T-cell (primary cell): Measurements from ENCODE around the gene RTBDN. TPM values are rescaled to one million over a fixed set of nuclear protein-coding genes. Genes with fewer than 3 reads are reported as not detected.

ENCODE experiments used
- ATAC-seq, 4 experiments: fragments of 200-7000 bp in 3 of 4; fragments of 150-1000 bp in 1 of 4; cut with Tn5 transposase; replicated peaks in 1 of 4; 1 replicate in 3 of 4; 2 replicates in 1 of 4; pipeline ENCODE4 v1.10.0; 2021; ENCODE audit warnings: moderate library complexity in 3 of 4, mild to moderate bottlenecking in 2 of 4, moderate number of reproducible peaks in 1 of 4
- CTCF ChIA-PET, 2 donors: fragments of 300-600 bp; sonication (Branson Sonifier 250); formaldehyde crosslinking; loops; one replicate each; lab custom pipeline; 2022; ENCODE audit warnings: antibody characterized with exemption in 2 of 2; lab: Charles Lee
- POLR2A ChIA-PET, 2 donors: fragments of 300-600 bp; sonication (Branson Sonifier 250); formaldehyde crosslinking; loops; one replicate each; lab custom pipeline; 2022; ENCODE audit warnings: antibody characterized with exemption in 2 of 2; lab: Charles Lee
- DNase-seq, 35 experiments: peaks; one replicate each; pipeline versions ENCODE4 v3.0.0 to v3.0.0-alpha.2; 2013 to 2023
- H3K27ac ChIP-seq: one replicate; pipeline ENCODE4 v1.5.1; 2013; ENCODE audit warnings: low read length
- H3K27me3 ChIP-seq, 2 experiments: replicated peaks in 1 of 2; 1 replicate in 1 of 2; 2 replicates in 1 of 2; pipeline versions ENCODE4 v1.6.1 to v1.7.0; 2013; ENCODE audit warnings: low read length in 1 of 2, mixed read lengths in 1 of 2; ENCODE audit not compliant: control insufficient read depth in 2 of 2, insufficient read depth in 2 of 2; ENCODE audit errors: extremely low read depth in 1 of 2
- H3K36me3 ChIP-seq, 2 donors: 1 replicate in 1 of 2; 2 replicates in 1 of 2; pipeline versions ENCODE4 v1.6.1 to v1.7.0; 2013; ENCODE audit warnings: low read length in 1 of 2; ENCODE audit not compliant: control insufficient read depth in 2 of 2, insufficient read depth in 1 of 2; ENCODE audit errors: extremely low read depth in 1 of 2
- H3K4me1 ChIP-seq, 2 experiments: 1 replicate in 1 of 2; 2 replicates in 1 of 2; pipeline versions ENCODE4 v1.6.1 to v1.7.0; 2013; ENCODE audit warnings: low read length in 2 of 2, mixed read lengths in 1 of 2; ENCODE audit not compliant: insufficient read depth in 2 of 2, control insufficient read depth in 1 of 2; ENCODE audit errors: extremely low read depth in 1 of 2
- H3K4me3 ChIP-seq, 2 donors: 1 replicate in 1 of 2; 2 replicates in 1 of 2; pipeline versions ENCODE4 v1.5.1 to v1.7.0; 2013; ENCODE audit warnings: mild to moderate bottlenecking in 2 of 2, low read length in 1 of 2, moderate library complexity in 1 of 2; ENCODE audit not compliant: control insufficient read depth in 1 of 2; ENCODE audit errors: extremely low read depth in 1 of 2
- H3K9me3 ChIP-seq: 2 replicates; pipeline ENCODE4 v1.7.0; 2013
- H3K27ac Mint-ChIP-seq, 2 donors: one replicate each; pipeline ENCODE4 v1.8.0; 2020 to 2021; ENCODE audit warnings: mild to moderate bottlenecking in 2 of 2, mixed read lengths in 2 of 2
- H3K27me3 Mint-ChIP-seq, 2 donors: one replicate each; pipeline ENCODE4 v1.8.0; 2021 to 2022; ENCODE audit warnings: mixed read lengths in 2 of 2
- H3K36me3 Mint-ChIP-seq: one replicate; pipeline ENCODE4 v1.8.0; 2021; ENCODE audit warnings: mixed read lengths
- H3K4me1 Mint-ChIP-seq, 3 donors: one replicate each; pipeline ENCODE4 v1.8.0; 2020 to 2022; ENCODE audit warnings: mixed read lengths in 3 of 3, mild to moderate bottlenecking in 1 of 3
- H3K4me3 Mint-ChIP-seq, 3 donors: one replicate each; pipeline ENCODE4 v1.8.0; 2020 to 2022; ENCODE audit warnings: mild to moderate bottlenecking in 3 of 3, mixed read lengths in 3 of 3, moderate library complexity in 3 of 3
- H3K9me3 Mint-ChIP-seq, 3 donors: one replicate each; pipeline ENCODE4 v1.8.0; 2020 to 2022; ENCODE audit warnings: mixed read lengths in 3 of 3
- WGBS: methylation state at CpG from one replicate; pipeline ENCODE4 v1.1.5; 2013; ENCODE audit warnings: missing lambda C conversion rate; ENCODE audit not compliant: insufficient coverage; 5-methylcytosine and 5-hydroxymethylcytosine counted together
- total RNA-seq, 35 experiments: library from RNA in 6 of 35; stranded (reverse) in 6 of 35; fragments of 120-200 nt in 1 of 35; gene quantifications; one replicate each; pipeline versions ENCODE4 v1.2.1 to v1.2.4 and lab custom pipeline; 2013 to 2026

RTBDN gene
- total RNA-seq, 5 donors from 2014 or later (not counting 1 experiment from before 2014, with no cell fraction given) = not detected

GRCh38 chr19:12843999-12844732 is 9.8 kb upstream of the RTBDN start:
- Histone ChIP-seq H3K4me3 (no peak overlapping the region), H3K4me1 (peaks cover 0 to 27% of the 10 kb centered on the region in 2 experiments), H3K36me3 (no peaks in the 10 kb centered on the region), H3K27ac (no peak overlapping the region), H3K27me3 (peaks cover 19 to 81% of the 10 kb centered on the region in 2 experiments), H3K9me3 (no peaks in the 10 kb centered on the region)
- Mint-ChIP-seq H3K4me3 (no peak overlapping the region), H3K27ac (no peak overlapping the region), H3K27me3 (peaks cover 52 to 67% of the 10 kb centered on the region in 2 donors), H3K36me3 (no peaks in the 10 kb centered on the region), H3K4me1 (peaks cover 12 to 30% (median 25%) of the 10 kb centered on the region in 3 donors), H3K9me3 (no peaks in the 10 kb centered on the region)
- WGBS = 89% methylated on average over 3 of the region's 3 CpGs
- CTCF ChIA-PET = no interaction called here
- no peak for ATAC-seq
- DNase-seq = no peak
- POLR2A ChIA-PET = no interaction called here

DNA sequence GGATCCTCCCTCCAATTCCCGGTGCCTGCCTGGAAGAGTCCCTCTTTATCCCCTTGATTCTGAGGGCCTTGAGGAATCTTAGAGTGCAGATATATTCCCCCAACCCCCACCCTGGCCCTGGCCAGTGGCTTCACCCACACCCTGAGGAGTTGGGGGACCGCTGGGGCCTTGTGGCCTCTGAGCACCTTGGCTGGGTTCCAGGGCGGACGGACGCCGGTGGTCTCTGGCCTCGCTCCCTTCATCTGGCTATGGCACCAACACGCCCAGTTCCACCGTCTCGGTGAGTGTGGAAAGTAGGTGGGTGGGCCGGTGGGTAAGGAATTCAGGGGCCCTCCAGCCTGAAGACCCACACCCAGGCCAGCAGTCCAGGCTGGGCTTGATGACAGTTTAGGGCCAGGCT is 8.9 kb upstream of the RTBDN start:
- no peaks in the 10 kb centered on the region for H3K36me3 Mint-ChIP-seq
- no peaks in the 10 kb centered on the region for H3K9me3 ChIP-seq
- H3K27me3 Mint-ChIP-seq = peaks cover 55 to 68% of the 10 kb centered on the region in 2 donors
- ChIA-PET POLR2A (no interaction called here), CTCF (no interaction called here)
- H3K4me3 ChIP-seq = no peak overlapping the region
- H3K9me3 Mint-ChIP-seq = no peaks in the 10 kb centered on the region
- H3K36me3 ChIP-seq = no peaks in the 10 kb centered on the region
- 93% methylated on average over 4 of the region's 11 CpGs for WGBS
- H3K27ac ChIP-seq = no peak overlapping the region
- peaks cover 16 to 34% (median 29%) of the 10 kb centered on the region in 3 donors for H3K4me1 Mint-ChIP-seq
- DNase-seq (no peak), ATAC-seq (no peak)
- no peak overlapping the region for H3K27ac Mint-ChIP-seq
- peaks cover 2 to 36% of the 10 kb centered on the region in 2 experiments for H3K4me1 ChIP-seq
- H3K27me3 ChIP-seq = peaks cover 20 to 90% of the 10 kb centered on the region in 2 experiments
- no peak overlapping the region for H3K4me3 Mint-ChIP-seq

- Histone ChIP-seq H3K27ac (no peak overlapping the region), H3K4me1 (peaks cover 2 to 35% of the 10 kb centered on the region in 2 experiments), H3K9me3 (no peaks in the 10 kb centered on the region), H3K36me3 (no peaks in the 10 kb centered on the region), H3K27me3 (peaks cover 22 to 89% of the 10 kb centered on the region in 2 experiments), H3K4me3 (no peak overlapping the region)
- Mint-ChIP-seq H3K4me3 (no peak overlapping the region), H3K36me3 (no peaks in the 10 kb centered on the region), H3K4me1 (peaks cover 16 to 34% (median 30%) of the 10 kb centered on the region in 3 donors), H3K27me3 (peaks cover 60 to 71% of the 10 kb centered on the region in 2 donors), H3K27ac (no peak overlapping the region), H3K9me3 (no peaks in the 10 kb centered on the region)
- 91% methylated on average over 18 of the region's 18 CpGs for WGBS
- no peak for ATAC-seq
- CTCF ChIA-PET = no interaction called here
- no peak for DNase-seq
- POLR2A ChIA-PET = no interaction called here
Measured at GRCh38 chr19:12842511-12842910, 8.1 kb upstream of the RTBDN start.

- H3K27ac Mint-ChIP-seq = no peak overlapping the region
- H3K4me3 Mint-ChIP-seq = peak overlapping the region in 2 of 3 donors; percentile 32 to 38
- H3K36me3 Mint-ChIP-seq = no peaks in the 10 kb centered on the region
- peaks cover 22 to 87% of the 10 kb centered on the region in 2 experiments for H3K27me3 ChIP-seq
- H3K36me3 ChIP-seq = no peaks in the 10 kb centered on the region
- H3K9me3 Mint-ChIP-seq = no peaks in the 10 kb centered on the region
- POLR2A ChIA-PET = no interaction called here
- peaks cover 16 to 36% (median 30%) of the 10 kb centered on the region in 3 donors for H3K4me1 Mint-ChIP-seq
- no peak overlapping the region for H3K27ac ChIP-seq
- peaks cover 2 to 28% of the 10 kb centered on the region in 2 experiments for H3K4me1 ChIP-seq
- CTCF ChIA-PET = no interaction called here
- peaks cover 67 to 72% of the 10 kb centered on the region in 2 donors for H3K27me3 Mint-ChIP-seq
- DNase-seq (no peak), ATAC-seq (no peak)
- 13% methylated on average over 28 of the region's 29 CpGs for WGBS
- peak overlapping the region in 1 of 2 donors; percentile 15 for H3K4me3 ChIP-seq
- H3K9me3 ChIP-seq = no peaks in the 10 kb centered on the region
Measured at GRCh38 chr19:12841094-12841493, 6.7 kb upstream of the RTBDN start.

GRCh38 chr19:12840091-12841079 is 6.0 kb upstream of the RTBDN start:
- Histone ChIP-seq H3K36me3 (no peaks in the 10 kb centered on the region), H3K27ac (no peak overlapping the region), H3K4me3 (no peak overlapping the region), H3K27me3 (peaks cover 27 to 87% of the 10 kb centered on the region in 2 experiments), H3K9me3 (no peaks in the 10 kb centered on the region), H3K4me1 (peaks cover 2 to 30% of the 10 kb centered on the region in 2 experiments)
- no peaks in the 10 kb centered on the region for H3K36me3 Mint-ChIP-seq
- peaks cover 16 to 36% (median 34%) of the 10 kb centered on the region in 3 donors for H3K4me1 Mint-ChIP-seq
- ChIA-PET POLR2A (no interaction called here), CTCF (no interaction called here)
- ATAC-seq = peak in 1 of 4 experiments; percentile 19
- H3K9me3 Mint-ChIP-seq = no peaks in the 10 kb centered on the region
- WGBS = 26% methylated on average over 29 of the region's 43 CpGs
- H3K4me3 Mint-ChIP-seq = peak overlapping the region in 1 of 3 donors; percentile 38
- H3K27ac Mint-ChIP-seq = no peak overlapping the region
- peaks cover 69 to 78% of the 10 kb centered on the region in 2 donors for H3K27me3 Mint-ChIP-seq
- peak in 11 of 35 experiments; percentile 10 to 39 (median 24) for DNase-seq
